Activated CD4-positive, CD25-positive, alpha-beta regulatory T cell treated with anti-CD3 and anti-CD28 coated beads, Interleukin-2, amount 50 U/mL, for 16 hours (primary cell): ENCODE data around the gene CRACDL.

Experiments
- DNase-seq: peaks from one replicate; pipeline ENCODE4 v3.0.0-alpha.2; 2020; ENCODE audit warnings: low read depth, low spot score

Gene CRACDL

DNA sequence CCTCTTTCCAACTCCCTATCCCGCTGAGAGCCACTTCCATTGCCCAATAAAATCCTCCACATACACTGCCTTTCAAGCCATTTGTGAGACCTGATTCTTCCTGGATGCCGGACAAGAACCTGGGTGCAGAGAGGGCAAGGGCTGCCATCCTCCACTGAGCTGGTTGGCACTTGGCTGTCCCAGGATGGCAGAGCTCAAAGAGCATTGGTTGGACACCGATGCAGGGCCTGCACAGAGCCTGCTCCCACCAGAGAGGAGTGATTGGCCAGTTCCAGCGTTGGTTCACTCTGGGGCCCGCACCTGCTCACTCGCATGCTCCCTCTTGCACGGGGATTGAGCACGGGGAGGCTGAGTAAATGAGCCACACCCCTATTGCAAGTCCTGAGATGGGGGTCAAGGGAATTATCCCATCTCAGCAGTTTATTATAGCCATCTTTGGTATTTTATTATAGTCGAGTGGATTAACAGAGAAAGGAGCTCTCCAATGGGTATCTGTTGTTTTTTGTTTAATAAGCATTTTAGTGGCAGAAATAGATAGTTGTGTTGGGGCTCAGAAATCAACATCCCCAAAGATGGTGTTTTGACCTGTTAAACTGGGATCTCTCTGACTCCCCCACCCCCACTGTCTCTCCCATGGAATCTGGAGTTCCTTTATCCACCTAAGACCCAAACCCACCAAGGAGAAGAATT is 185.3 kb downstream of the CRACDL start:
- no peak for DNase-seq

DNA sequence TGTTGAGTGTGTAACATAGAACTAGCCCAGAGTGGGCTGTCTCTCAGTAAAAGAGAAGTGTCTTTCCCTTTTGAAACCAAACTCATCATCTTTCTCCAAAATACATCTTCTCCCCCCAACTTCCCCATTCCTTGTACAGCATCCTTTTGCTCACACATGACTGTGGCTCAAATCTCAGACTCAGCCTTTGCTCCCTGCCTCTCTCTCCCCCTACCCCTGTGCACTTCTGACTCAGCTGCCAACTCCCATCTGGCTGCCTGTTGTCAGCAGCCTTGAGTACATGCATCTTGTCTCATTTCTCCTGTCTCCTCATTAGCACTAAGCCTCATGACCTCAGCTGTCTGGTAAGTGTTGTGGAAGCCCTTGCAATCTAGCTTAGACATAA is 187.0 kb downstream of the CRACDL start:
- no peak for DNase-seq

DNA sequence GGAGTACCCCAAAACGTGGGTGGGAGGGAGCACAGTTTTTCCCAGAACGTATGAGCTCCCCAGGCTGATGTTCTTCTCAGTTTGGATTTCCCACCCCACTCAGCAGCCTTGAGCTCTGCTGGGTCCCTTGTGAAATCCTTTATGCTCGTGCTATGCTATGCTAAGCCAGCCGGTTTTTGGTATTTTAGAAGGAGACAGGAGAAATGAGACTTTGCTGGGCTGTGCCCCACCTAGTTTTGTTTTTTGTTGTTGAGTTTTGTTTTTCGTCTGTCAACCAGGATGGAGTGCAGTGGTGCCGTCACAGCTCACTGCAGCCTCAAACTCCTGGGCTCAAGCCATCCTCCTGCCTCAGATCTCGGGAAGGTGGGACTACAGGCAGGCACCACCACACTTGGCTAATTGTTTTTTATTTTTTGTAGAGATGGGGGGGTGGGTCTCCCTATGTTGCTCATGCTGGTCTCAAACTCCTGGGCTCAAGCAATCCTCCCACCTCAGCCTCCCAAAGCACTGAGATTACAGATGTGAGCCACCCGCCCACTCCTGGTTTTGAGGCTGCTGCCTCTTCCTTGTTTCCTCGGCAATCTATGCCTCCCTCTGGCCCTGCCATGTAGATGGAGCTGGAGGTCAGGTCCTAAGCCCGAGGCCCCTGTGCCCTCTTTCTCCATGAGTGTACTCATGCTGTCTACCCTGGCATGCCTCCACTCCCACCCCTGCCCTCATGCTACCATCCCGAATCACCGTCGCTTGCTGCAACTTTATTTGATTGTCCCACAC is 187.5 kb downstream of the CRACDL start:
- DNase-seq: no peak

DNA sequence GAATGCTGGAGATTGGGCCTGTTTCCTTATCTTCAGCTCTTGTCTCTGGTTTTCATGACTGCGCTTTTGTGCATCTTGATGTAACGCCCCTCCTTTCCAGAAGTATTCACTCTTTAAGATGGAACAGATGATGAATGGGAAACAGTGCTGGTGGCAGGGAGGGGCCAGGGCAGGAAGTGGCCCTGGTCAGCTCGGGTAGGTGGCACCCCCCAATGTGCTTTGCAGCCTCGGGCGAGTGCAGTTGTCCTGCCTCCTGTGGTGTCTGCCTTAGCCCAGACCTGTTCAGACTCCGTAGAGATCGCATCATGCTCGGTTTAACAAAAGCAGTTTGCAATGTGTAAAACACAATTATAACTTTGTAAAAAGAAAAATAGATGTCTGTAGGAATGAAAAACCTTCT is 188.1 kb downstream of the CRACDL start:
- DNase-seq: no peak

DNA sequence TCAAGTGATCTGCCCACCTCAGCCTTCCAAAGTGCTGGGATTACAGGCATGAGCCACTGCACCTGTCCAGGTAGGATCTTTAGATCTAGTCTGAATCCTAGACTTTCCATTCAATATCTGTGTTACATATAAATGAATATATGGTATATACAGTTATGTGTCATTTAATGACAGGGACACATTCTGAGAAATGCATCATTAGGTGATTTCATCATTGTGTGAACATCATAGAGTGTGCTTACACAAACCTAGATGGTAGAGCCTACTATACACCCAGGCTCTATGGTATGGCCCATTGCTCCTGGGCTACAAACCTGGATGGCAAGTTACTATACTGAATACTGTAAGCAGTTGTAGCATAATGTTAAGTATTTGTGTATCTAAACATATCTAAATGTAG is 189.6 kb downstream of the CRACDL start:
- no peak for DNase-seq

DNA sequence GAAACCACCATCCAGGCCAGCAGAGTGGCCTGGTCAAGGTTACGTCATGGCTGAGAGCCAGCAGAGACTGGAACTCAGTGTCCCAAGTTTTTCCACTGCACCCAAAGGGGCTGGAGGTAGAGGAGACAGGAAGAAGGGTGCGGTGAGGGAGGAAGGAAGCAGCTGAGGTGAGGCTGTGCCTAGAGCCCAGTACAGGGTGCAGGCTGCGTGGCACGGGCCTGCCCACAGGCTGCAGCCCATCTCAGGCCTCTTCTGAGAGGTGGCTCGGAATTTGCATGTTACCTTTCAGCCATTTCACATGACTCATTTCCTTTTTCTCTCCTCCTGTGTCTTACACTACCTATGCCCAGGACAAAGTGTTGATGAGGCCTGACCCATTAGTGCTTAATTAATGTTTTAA is 191.4 kb downstream of the CRACDL start:
- DNase-seq: no peak
